Measurements from ENCODE around the gene NCOA6.

- TF ChIP-seq CTCF (IDR thresholded peaks at IDR 0.05) (no peak), POLR2A (IDR thresholded peaks at IDR 0.05) (no peak)
Measured at GRCh38 chr20:34710861-34711574, 114.4 kb downstream of the NCOA6 start.
